K562 (cell line): Measurements from ENCODE around the gene RPEL1. TPM values are rescaled to one million over a fixed set of nuclear protein-coding genes. Genes with fewer than 3 reads are reported as not detected.

Experiments
- ATAC-seq: fragments of 200-7000 bp; cut with Tn5 transposase; 3 replicates; pipeline ENCODE4 v1.9.1; 2020; ENCODE audit warnings: moderate library complexity
- BruUV-seq: library from RNA; stranded (reverse); fragments of 400-500 nt; replicated peaks from 2 replicates; lab custom pipeline; 2021; lab: Mats Ljungman, UMichigan
- CTCF ChIA-PET: fragments of 300-600 bp; formaldehyde crosslinking; extraction: SDS; loops from one replicate; lab custom pipeline; 2021; ENCODE audit warnings: low intra/inter-chr PET ratio; lab: Yijun Ruan, JAX
- POLR2A ChIA-PET: fragments of 300-600, 350-650 bp; sonication (Branson Sonifier 250); formaldehyde crosslinking; extraction: SDS; loops from one replicate; lab custom pipeline; 2021; ENCODE audit warnings: antibody characterized with exemption, inconsistent platforms; lab: Yijun Ruan, JAX
- DNase-seq, 4 experiments: peaks; one replicate each; pipeline versions ENCODE4 v3.0.0 to v3.0.0-alpha.2; 2011 to 2018; ENCODE audit warnings: low spot score in 3 of 4, mixed read lengths in 3 of 4; ENCODE audit errors: extremely low read depth in 1 of 4
- FAIRE-seq: peaks from 2 replicates; lab custom pipeline; 2011; peaks lifted over from hg19 to GRCh38; lab: Jason Lieb, UNC
- H2AFZ ChIP-seq: 2 replicates; pipeline ENCODE4 v1.6.0; 2011; ENCODE audit warnings: low read depth, low read length, control low read depth, inconsistent platforms
- H3K27ac ChIP-seq: fragments of 200-600 bp; 3 replicates; pipeline ENCODE4 v1.8.0; 2011; ENCODE audit warnings: low read depth, mild to moderate bottlenecking, control low read depth, inconsistent platforms, low read length, moderate library complexity, mixed read lengths; ENCODE audit errors: extremely low read depth
- H3K27me3 ChIP-seq, 2 experiments: fragments of 300-600 bp in 1 of 2; 2 replicates in 1 of 2; 3 replicates in 1 of 2; pipeline versions ENCODE4 v1.6.0 to v1.8.0; 2011; ENCODE audit warnings: inconsistent platforms in 2 of 2, low read length in 2 of 2, mild to moderate bottlenecking in 1 of 2, mixed read lengths in 1 of 2, moderate library complexity in 1 of 2; ENCODE audit not compliant: control insufficient read depth in 2 of 2, insufficient read depth in 2 of 2
- H3K36me3 ChIP-seq: fragments of 300-600 bp; 3 replicates; pipeline ENCODE4 v1.8.0; 2011; ENCODE audit warnings: mild to moderate bottlenecking, low read length, inconsistent platforms; ENCODE audit not compliant: control insufficient read depth, insufficient read depth
- H3K4me1 ChIP-seq, 2 experiments: fragments of 200-600 bp in 1 of 2; replicated peaks in 1 of 2; 2 replicates in 1 of 2; 3 replicates in 1 of 2; pipeline versions ENCODE4 v1.5.1 to v1.8.0; 2011; ENCODE audit warnings: inconsistent platforms in 2 of 2, low read length in 2 of 2, mild to moderate bottlenecking in 1 of 2, mixed read lengths in 1 of 2, moderate library complexity in 1 of 2; ENCODE audit not compliant: control insufficient read depth in 2 of 2, insufficient read depth in 2 of 2
- H3K4me2 ChIP-seq: 2 replicates; pipeline ENCODE4 v1.6.1; 2011; ENCODE audit warnings: low read length, control low read depth, inconsistent platforms, mixed read lengths; ENCODE audit not compliant: insufficient read depth
- H3K4me3 ChIP-seq: fragments of 200-600 bp; sonication (generic), shearing (Covaris generic); 2 replicates; pipeline ENCODE4 v1.5.1; 2016; ENCODE audit warnings: control low read depth, inconsistent platforms
- H3K79me2 ChIP-seq: fragments of 200-600 bp; 3 replicates; pipeline ENCODE4 v1.8.0; 2011; ENCODE audit warnings: low read length, inconsistent platforms; ENCODE audit not compliant: control insufficient read depth, insufficient read depth
- H3K9ac ChIP-seq, 2 experiments: 2 replicates each; pipeline versions ENCODE4 v1.6.0 to v1.6.1; 2011; ENCODE audit warnings: low read depth in 2 of 2, low read length in 2 of 2, control low read depth in 1 of 2, inconsistent platforms in 1 of 2, mild to moderate bottlenecking in 1 of 2, mixed read lengths in 1 of 2; ENCODE audit not compliant: insufficient read depth in 1 of 2
- H3K9me1 ChIP-seq: one replicate; pipeline ENCODE4 v1.6.0; 2011; ENCODE audit warnings: inconsistent platforms, mild to moderate bottlenecking, low read length, moderate library complexity; ENCODE audit not compliant: control insufficient read depth, insufficient read depth
- H3K9me3 ChIP-seq: replicated peaks from 2 replicates; pipeline ENCODE4 v1.5.1; 2011; ENCODE audit warnings: low read depth, low read length, inconsistent platforms; ENCODE audit not compliant: control insufficient read depth, insufficient read depth
- H4K20me1 ChIP-seq: replicated peaks from 2 replicates; pipeline ENCODE4 v1.6.1; 2011; ENCODE audit warnings: low read length, inconsistent platforms, mixed read lengths; ENCODE audit not compliant: control insufficient read depth, insufficient read depth
- CEBPB ChIP-seq: fragments of 450-650 bp; IDR thresholded peaks from 2 replicates; pipeline ENCODE4 v1.6.1; 2016; ENCODE audit warnings: missing genetic modification characterization, missing compliant biosample characterization
- FOS ChIP-seq: IDR thresholded peaks from 3 replicates; pipeline ENCODE4 v1.6.1; 2011; ENCODE audit not compliant: insufficient read length; ENCODE audit errors: extremely low read depth
- NFIC ChIP-seq: fragments of 450-650 bp; IDR thresholded peaks from 2 replicates; pipeline ENCODE4 v1.6.1; 2017; ENCODE audit warnings: mild to moderate bottlenecking, inconsistent platforms
- NRF1 ChIP-seq, 2 experiments: fragments of 450-650 bp; IDR thresholded peaks in 1 of 2; conservative IDR thresholded peaks in 1 of 2; 2 replicates each; pipeline ENCODE4 v1.6.1; 2014; ENCODE audit warnings: mild to moderate bottlenecking in 2 of 2
- XRCC5 ChIP-seq: fragments of 200-400 bp; formaldehyde crosslinking; IDR thresholded peaks from 2 replicates; pipeline ENCODE4 v1.6.1; 2017; ENCODE audit warnings: low read depth, mild to moderate bottlenecking, low read length
- whole genome bisulfite sequencing: fragments of 100-300 bp; shearing (Covaris generic); methylation state at CpG from one replicate; pipeline ENCODE4 v1.1.6; 2016; ENCODE audit warnings: low coverage, mixed read lengths; ENCODE audit not compliant: insufficient coverage; ENCODE audit errors: missing lambda C conversion rate; 5-methylcytosine and 5-hydroxymethylcytosine counted together
- in situ Hi-C: fragments of 300-500 bp; cut with MboI; formaldehyde crosslinking; loops from 4 replicates; pipeline ENCODE4 v1.15.0; 2018; ENCODE audit warnings: inconsistent platforms, mixed read lengths
- intact Hi-C: fragments of 100-400 bp; cut with micrococcal nuclease; formaldehyde crosslinking; loops from 2 replicates; pipeline ENCODE4 v1.14.2; 2022
- polyA plus RNA-seq, 8 experiments: library from polyadenylated mRNA; depleted of rRNA in 4 of 8; stranded (reverse) in 5 of 8; unstranded in 3 of 8; fragments of >200 nt; fragmentation: Nextera tagmentation in 2 of 8; fragmentation: Illumina TruSeq in 1 of 8; extraction: Ambion mirVana in 2 of 8; extraction: Trizol in 1 of 8; gene quantifications; 2 replicates each; pipeline versions ENCODE4 v1.2.1 to v1.2.3, GENCODE V29; 2011 to 2014; ENCODE audit warnings: inconsistent platforms in 1 of 8, missing spikeins in 1 of 8
- total RNA-seq, 7 experiments: library from RNA; depleted of rRNA in 6 of 7; stranded (reverse); fragments of >200 nt in 6 of 7; fragmentation: Illumina TruSeq in 2 of 7; extraction: Trizol in 2 of 7; gene quantifications; 2 replicates each; pipeline versions ENCODE4 v1.2.1 to v1.2.3, GENCODE V29; 2011 to 2021; ENCODE audit warnings: low replicate concordance in 1 of 7

RPEL1 gene
- total and polyA plus RNA-seq, 9 of the 15 experiments (the other 6 are each of a cell fraction or from before 2014, with no cell fraction given): 0.04 to 0.15 (median 0.07) TPM; not detected in 4

DNA sequence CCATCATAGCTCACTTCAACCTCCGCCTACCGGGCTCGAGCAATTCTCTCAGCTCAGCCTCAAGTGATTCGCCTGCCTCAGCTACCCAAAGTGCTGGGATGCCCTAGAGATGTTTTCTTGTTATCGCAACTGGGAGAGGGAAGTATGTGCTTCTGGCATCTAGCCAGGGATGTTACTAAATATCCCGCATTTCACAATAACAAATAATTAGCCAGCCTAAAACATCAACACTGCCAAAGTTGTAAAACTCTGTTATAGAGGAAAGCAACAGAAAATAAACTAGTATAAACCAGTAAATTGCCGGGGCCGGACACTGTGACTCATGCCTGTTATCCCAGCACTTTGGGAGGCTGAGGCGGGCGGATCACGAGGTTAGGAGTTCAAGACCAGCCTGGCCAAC lies 38.5 kb downstream of the RPEL1 start:
- Histone ChIP-seq H3K9me1 (no peaks in the 10 kb centered on the region), H3K27ac (no peak overlapping the region), H3K9me3 (no peaks in the 10 kb centered on the region), H3K4me1 (peaks cover 0 to 3% of the 10 kb centered on the region in 2 experiments; a peak in 1 of 5 replicates), H3K4me3 (no peak overlapping the region), H3K36me3 (no peaks in the 10 kb centered on the region), H2AFZ (no peak overlapping the region), H3K79me2 (no peaks in the 10 kb centered on the region), H4K20me1 (no peaks in the 10 kb centered on the region), H3K9ac (no peak overlapping the region), H3K27me3 (peaks cover 6 to 11% of the 10 kb centered on the region in 2 experiments; a peak in 3 of 5 replicates), H3K4me2 (no peak overlapping the region)
- intact Hi-C loops (no loop called here), in situ Hi-C loops (no loop called here)
- POLR2A ChIA-PET: no interaction called here
- CTCF ChIA-PET: no interaction called here
- DNase-seq: no peak
- no TSS peak for BruUV-seq
- peak; percentile 55 for TF ChIP-seq NFIC
- no peak for TF ChIP-seq FOS
- TF ChIP-seq CEBPB (tag): peak; percentile 20; the same call in 1 of the 2 replicates
- no peak for ATAC-seq
- 3% methylated on average over 11 of the region's 11 CpGs for WGBS
- no peak for FAIRE-seq

DNA sequence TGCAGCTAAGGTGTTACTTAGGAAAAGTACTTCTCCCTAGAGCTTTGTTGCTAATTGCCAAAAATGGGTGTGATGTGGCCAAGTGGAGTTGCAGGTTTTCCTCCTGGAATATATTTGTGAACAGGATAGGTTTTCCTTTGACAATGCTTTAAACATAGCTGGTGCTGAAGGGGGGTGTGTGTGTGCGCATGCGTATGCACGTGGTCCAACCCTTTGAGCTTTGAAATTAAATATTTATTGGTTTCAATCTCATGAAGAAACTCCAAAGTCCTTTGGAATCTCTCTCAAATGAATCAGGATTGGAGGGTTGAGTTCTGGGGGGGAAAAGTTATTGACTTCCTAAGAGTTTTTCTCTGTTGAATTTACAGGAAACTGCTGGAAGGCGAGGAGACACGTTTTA lies 42.3 kb downstream of the RPEL1 start:
- ATAC-seq (no peak), DNase-seq (no peak), FAIRE-seq (no peak)
- ChIA-PET POLR2A (no interaction called here), CTCF (no interaction called here)
- Histone ChIP-seq H2AFZ (no peak overlapping the region), H3K4me1 (no peaks in the 10 kb centered on the region; a peak in 1 of 5 replicates), H3K27ac (no peak overlapping the region), H3K79me2 (no peaks in the 10 kb centered on the region), H3K4me3 (no peak overlapping the region), H3K9me3 (no peaks in the 10 kb centered on the region), H3K9me1 (no peaks in the 10 kb centered on the region), H3K27me3 (peaks cover 6 to 17% of the 10 kb centered on the region in 2 experiments; a peak in 3 of 5 replicates), H3K36me3 (no peaks in the 10 kb centered on the region), H3K4me2 (no peak overlapping the region), H3K9ac (no peak overlapping the region), H4K20me1 (no peaks in the 10 kb centered on the region)
- WGBS: 12% methylated on average over 5 of the region's 5 CpGs
- in situ Hi-C loops: no loop called here
- intact Hi-C loops: no loop called here
- BruUV-seq: no TSS peak
- peak; percentile 55 to 64 for TF ChIP-seq NRF1 (conservative IDR thresholded peaks at IDR 0.05 in 1 of 2, IDR thresholded peaks at IDR 0.05 in 1 of 2)
- TF ChIP-seq XRCC5: no peak
